Activated CD4-positive, alpha-beta T cell treated with anti-CD3 and anti-CD28 coated beads, Interleukin-2, Interleukin-6, amounts not matched to agents 100 ng/mL and 50 ng/mL, durations not matched to agents 16 hours and 8 hours (primary cell): ENCODE data around the gene B4GALT4.
"Not testable (repeated sequence)": the region's sequence is repeated elsewhere in the genome, so short reads cannot be mapped to it uniquely, and the experiment has no call there.

Experiments
- DNase-seq: peaks from one replicate; pipeline ENCODE4 v3.0.0-alpha.2; 2020

Gene B4GALT4

GRCh38 chr3:119240591-119241434, at the start of gene B4GALT4:
Gene B4GALT4, minus strand, starts transcription at chr3:119240878. Its CDS starts 10,779 bp downstream, at chr3:119230099.
- peak; percentile 89 for DNase-seq

- DNase-seq: no peak
Measured at GRCh38 chr3:119289404-119289770, 48.7 kb upstream of the B4GALT4 start.

- no peak for DNase-seq
Measured at GRCh38 chr3:119288669-119289403, 48.2 kb upstream of the B4GALT4 start.

GRCh38 chr3:119279584-119280243, 39.0 kb upstream of the B4GALT4 start:
- DNase-seq: no peak

GRCh38 chr3:119279101-119279554, 38.5 kb upstream of the B4GALT4 start:
- no peak for DNase-seq

GRCh38 chr3:119276680-119277079, 36.0 kb upstream of the B4GALT4 start:
- DNase-seq: no peak

- not testable (repeated sequence) for DNase-seq
Measured at GRCh38 chr3:119270212-119270611, 29.5 kb upstream of the B4GALT4 start.

- no peak for DNase-seq
Measured at GRCh38 chr3:119261055-119261454, 20.4 kb upstream of the B4GALT4 start.

- no peak for DNase-seq
Measured at GRCh38 chr3:119259821-119260220, 19.1 kb upstream of the B4GALT4 start.

GRCh38 chr3:119258915-119259314, 18.2 kb upstream of the B4GALT4 start:
- no peak for DNase-seq

GRCh38 chr3:119257654-119258410, 17.2 kb upstream of the B4GALT4 start:
- DNase-seq: no peak

- no peak for DNase-seq
Measured at GRCh38 chr3:119257111-119257510, 16.4 kb upstream of the B4GALT4 start.

GRCh38 chr3:119255214-119255613, 14.5 kb upstream of the B4GALT4 start:
- no peak for DNase-seq

GRCh38 chr3:119245778-119246177, 5.1 kb upstream of the B4GALT4 start:
- no peak for DNase-seq

- DNase-seq: no peak
Measured at GRCh38 chr3:119243712-119244111, 3.0 kb upstream of the B4GALT4 start.

GRCh38 chr3:119243058-119243529, 2.4 kb upstream of the B4GALT4 start:
- DNase-seq: not testable (repeated sequence)

- DNase-seq: not testable (repeated sequence)
Measured at GRCh38 chr3:119242387-119243057, 1.8 kb upstream of the B4GALT4 start.

- peak; percentile 59 for DNase-seq
Measured at GRCh38 chr3:119240101-119240590, 532 bp downstream of the B4GALT4 start.

- no peak for DNase-seq
Measured at GRCh38 chr3:119239206-119239820, 1.4 kb downstream of the B4GALT4 start.

GRCh38 chr3:119238363-119238762, 2.3 kb downstream of the B4GALT4 start:
- DNase-seq: no peak

GRCh38 chr3:119237299-119237698, 3.4 kb downstream of the B4GALT4 start:
- no peak for DNase-seq
